ENCODE data around the gene OBI1. TPM values are rescaled to one million over a fixed set of nuclear protein-coding genes. Genes with fewer than 3 reads are reported as not detected.

OBI1 gene
- total and polyA plus RNA-seq, 2 donors (not counting 1 experiment from before 2014, with no cell fraction given) = 10.2 to 11.4 TPM

DNA sequence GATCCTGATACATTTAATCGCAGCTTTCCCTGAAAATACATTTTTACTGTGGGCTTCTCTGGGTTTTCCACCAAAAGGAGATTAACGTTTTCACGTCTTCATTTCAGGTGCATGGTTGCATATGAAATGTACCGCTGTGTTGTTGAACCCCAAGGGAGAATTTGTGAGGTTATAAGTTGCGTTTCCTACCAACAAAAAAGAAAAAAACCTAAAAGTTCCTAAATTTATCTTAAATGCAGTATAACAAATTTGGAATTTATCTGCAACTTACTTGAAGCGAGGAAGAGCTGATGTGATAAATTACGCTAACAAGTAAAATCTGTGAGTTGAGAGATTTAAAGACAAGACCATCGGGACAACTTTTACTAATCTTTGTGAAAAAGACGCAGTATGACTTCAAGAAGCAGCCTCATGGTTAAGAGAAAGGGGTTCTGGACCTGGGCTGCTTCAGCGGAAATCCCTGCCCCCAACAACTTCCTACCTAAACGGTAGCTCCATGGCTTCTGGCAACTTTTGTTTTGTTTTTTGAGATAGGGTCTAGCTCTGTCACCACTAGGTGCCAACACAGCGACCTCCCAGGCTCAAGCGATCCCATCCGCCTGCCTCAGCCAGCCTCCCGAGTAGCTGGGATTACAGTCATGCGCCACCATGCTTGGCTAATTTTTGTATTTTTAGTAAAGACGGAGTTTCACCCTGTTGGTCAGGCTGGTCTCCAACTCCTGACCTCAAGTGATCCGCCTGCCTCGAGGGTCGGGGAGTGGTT, 958 bp upstream of the OBI1 start:
- H3K4me1 ChIP-seq (ENCODE audit: control insufficient read depth, extremely low read depth, insufficient read depth, low read length) = no peaks in the 10 kb centered on the region
- TF ChIP-seq EZH2 (IDR thresholded peaks at IDR 0.05; ENCODE audit: low read length, missing control alignments) (no peak), CTCF (conservative IDR thresholded peaks at IDR 0.05 in 1 of 2, IDR thresholded peaks at IDR 0.05 in 1 of 2; ENCODE audit: low read depth in 1 of 2, low read length in 2 of 2) (no peak)
- H3K4me2 ChIP-seq (ENCODE audit: extremely low read depth, insufficient read depth, low read length) = peak overlapping the region; percentile 77
- no peaks in the 10 kb centered on the region for H3K27me3 ChIP-seq (ENCODE audit: control insufficient read depth, insufficient read depth, low read length)
- no peak overlapping the region for H3K9ac ChIP-seq (ENCODE audit: insufficient read depth, low read length)
- H3K79me2 ChIP-seq (ENCODE audit: control insufficient read depth, insufficient read depth, low read length) = peaks cover 34% of the 10 kb centered on the region
- H3K9me3 ChIP-seq (ENCODE audit: control insufficient read depth, insufficient read depth, low read depth, low read length) = no peaks in the 10 kb centered on the region
- H3K27ac ChIP-seq (ENCODE audit: insufficient read depth, low read length) = no peak overlapping the region
- DNase-seq (ENCODE audit: low read depth in 2 of 2) = peak; percentile 3 to 27
- H4K20me1 ChIP-seq (ENCODE audit: control insufficient read depth, extremely low read depth, insufficient read depth, low read length) = no peaks in the 10 kb centered on the region
- peak overlapping the region; percentile 80 to 97 (median 96) for H3K4me3 ChIP-seq (replicated peaks in 1 of 4; ENCODE audit: control extremely low read depth in 1 of 4, insufficient read depth in 1 of 4, low read depth in 3 of 4, low read length in 4 of 4)
- H2AFZ ChIP-seq (ENCODE audit: low read length) = peak overlapping the region; percentile 88
- H3K36me3 ChIP-seq (ENCODE audit: control insufficient read depth, insufficient read depth, low read length) = no peaks in the 10 kb centered on the region

- Histone ChIP-seq H3K4me1 (ENCODE audit: control insufficient read depth, extremely low read depth, insufficient read depth, low read length) (no peaks in the 10 kb centered on the region), H3K4me3 (replicated peaks in 1 of 4; ENCODE audit: control extremely low read depth in 1 of 4, insufficient read depth in 1 of 4, low read depth in 3 of 4, low read length in 4 of 4) (peak overlapping the region; percentile 80 to 97 (median 96)), H3K27ac (ENCODE audit: insufficient read depth, low read length) (peak overlapping the region; percentile 89), H3K79me2 (ENCODE audit: control insufficient read depth, insufficient read depth, low read length) (peaks cover 39% of the 10 kb centered on the region), H3K36me3 (ENCODE audit: control insufficient read depth, insufficient read depth, low read length) (no peaks in the 10 kb centered on the region), H3K9me3 (ENCODE audit: control insufficient read depth, insufficient read depth, low read depth, low read length) (no peaks in the 10 kb centered on the region), H2AFZ (ENCODE audit: low read length) (peak overlapping the region; percentile 88), H4K20me1 (ENCODE audit: control insufficient read depth, extremely low read depth, insufficient read depth, low read length) (no peaks in the 10 kb centered on the region), H3K9ac (ENCODE audit: insufficient read depth, low read length) (peak overlapping the region; percentile 88), H3K27me3 (ENCODE audit: control insufficient read depth, insufficient read depth, low read length) (no peaks in the 10 kb centered on the region), H3K4me2 (ENCODE audit: extremely low read depth, insufficient read depth, low read length) (peak overlapping the region; percentile 77)
- no peak for DNase-seq (ENCODE audit: low read depth in 2 of 2)
- TF ChIP-seq EZH2 (IDR thresholded peaks at IDR 0.05; ENCODE audit: low read length, missing control alignments) = no peak
- TF ChIP-seq CTCF (conservative IDR thresholded peaks at IDR 0.05 in 1 of 2, IDR thresholded peaks at IDR 0.05 in 1 of 2; ENCODE audit: low read depth in 1 of 2, low read length in 2 of 2) = no peak
Measured at GRCh38 chr13:78659450-78659730, 435 bp upstream of the OBI1 start.

- TF ChIP-seq EZH2 (IDR thresholded peaks at IDR 0.05; ENCODE audit: low read length, missing control alignments) (no peak), CTCF (conservative IDR thresholded peaks at IDR 0.05 in 1 of 2, IDR thresholded peaks at IDR 0.05 in 1 of 2; ENCODE audit: low read depth in 1 of 2, low read length in 2 of 2) (no peak)
- peak overlapping the region; percentile 89 for H3K27ac ChIP-seq (ENCODE audit: insufficient read depth, low read length)
- H4K20me1 ChIP-seq (ENCODE audit: control insufficient read depth, extremely low read depth, insufficient read depth, low read length) = no peaks in the 10 kb centered on the region
- peak overlapping the region; percentile 80 to 97 (median 96) for H3K4me3 ChIP-seq (replicated peaks in 1 of 4; ENCODE audit: control extremely low read depth in 1 of 4, insufficient read depth in 1 of 4, low read depth in 3 of 4, low read length in 4 of 4)
- H2AFZ ChIP-seq (ENCODE audit: low read length) = peak overlapping the region; percentile 100
- no peaks in the 10 kb centered on the region for H3K4me1 ChIP-seq (ENCODE audit: control insufficient read depth, extremely low read depth, insufficient read depth, low read length)
- H3K4me2 ChIP-seq (ENCODE audit: extremely low read depth, insufficient read depth, low read length) = peak overlapping the region; percentile 89
- no peaks in the 10 kb centered on the region for H3K9me3 ChIP-seq (ENCODE audit: control insufficient read depth, insufficient read depth, low read depth, low read length)
- H3K36me3 ChIP-seq (ENCODE audit: control insufficient read depth, insufficient read depth, low read length) = no peaks in the 10 kb centered on the region
- H3K9ac ChIP-seq (ENCODE audit: insufficient read depth, low read length) = peak overlapping the region; percentile 88
- peaks cover 52% of the 10 kb centered on the region for H3K79me2 ChIP-seq (ENCODE audit: control insufficient read depth, insufficient read depth, low read length)
- DNase-seq (ENCODE audit: low read depth in 2 of 2) = peak; percentile 4 to 32
- no peaks in the 10 kb centered on the region for H3K27me3 ChIP-seq (ENCODE audit: control insufficient read depth, insufficient read depth, low read length)
Measured at GRCh38 chr13:78657699-78658629, 991 bp downstream of the OBI1 start.
